GM23248 (cell line): ENCODE results near the gene OR2T29.

ENCODE experiments used
- EZH2 ChIP-seq: fragments of 200-600 bp; sonication (generic); IDR thresholded peaks from 2 replicates; pipeline ENCODE4 v1.6.1; 2018; ENCODE audit warnings: antibody characterized with exemption, mild to moderate bottlenecking; ENCODE audit not compliant: insufficient read depth, poor library complexity, severe bottlenecking
- EZH2phosphoT487 ChIP-seq: fragments of 200-600 bp; sonication (generic); IDR thresholded peaks from 2 replicates; pipeline ENCODE4 v1.6.1; 2018; ENCODE audit warnings: antibody characterized with exemption, moderate library complexity, mild to moderate bottlenecking, low read depth; ENCODE audit not compliant: insufficient read depth

DNA sequence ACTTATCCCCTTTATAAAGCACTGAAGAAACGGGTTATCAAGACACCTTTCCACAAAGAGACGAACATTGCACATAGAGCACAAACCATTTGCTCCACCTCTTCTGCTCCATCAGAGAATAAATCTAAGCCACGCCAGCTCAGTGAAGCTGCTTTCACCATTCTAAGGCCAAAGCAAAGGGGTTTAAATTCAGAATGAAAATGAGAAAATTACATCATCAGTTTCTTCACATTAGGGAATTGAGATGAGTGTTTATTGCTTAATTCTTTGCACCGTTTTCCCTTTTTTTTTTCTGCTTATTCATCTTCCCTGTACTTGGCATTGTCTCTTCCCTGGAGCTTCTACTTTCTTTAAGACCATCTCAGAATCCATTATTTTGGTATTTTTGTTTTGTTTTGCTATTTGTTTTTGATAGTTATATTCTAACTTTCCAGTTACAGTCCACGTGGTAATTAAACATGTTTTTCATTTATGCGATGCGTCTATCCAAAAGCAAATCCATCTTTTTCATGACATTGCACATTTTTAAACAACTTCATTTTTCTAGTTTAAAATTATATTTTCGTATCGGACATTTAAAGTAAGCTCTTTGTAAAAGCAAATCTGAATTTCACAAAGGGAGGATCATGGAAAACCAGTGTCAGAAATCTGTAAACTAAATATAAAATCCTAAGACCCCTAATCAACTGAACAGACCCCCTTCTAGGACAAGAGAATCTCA, 13.8 kb upstream of the OR2T29 start:
- TF ChIP-seq EZH2 (no peak), EZH2phosphoT487 (no peak)
